Measurements from ENCODE around the gene PLCB4. TPM values are rescaled to one million over a fixed set of nuclear protein-coding genes. Genes with fewer than 3 reads are reported as not detected.

PLCB4 gene
- total RNA-seq, 1 donor from 2014 or later = 30.5 TPM

GRCh38 chr20:9286501-9287461, 217.9 kb downstream of the PLCB4 start:
- no peak for DNase-seq
- H3K36me3 ChIP-seq = no peaks in the 10 kb centered on the region
- no peak overlapping the region for H3K4me3 ChIP-seq
- no peak overlapping the region for H3K27ac ChIP-seq (replicated peaks)
- H3K9me3 ChIP-seq (replicated peaks) = no peaks in the 10 kb centered on the region
- no peaks in the 10 kb centered on the region for H3K27me3 ChIP-seq (ENCODE audit: low read depth)
- no peak for TF ChIP-seq CTCF (IDR thresholded peaks at IDR 0.05; ENCODE audit: borderline replicate concordance)
- intact Hi-C loops (cut with micrococcal nuclease) = no loop called here
- peaks cover 45% of the 10 kb centered on the region for H3K4me1 ChIP-seq

GRCh38 chr20:9287826-9288225, 218.9 kb downstream of the PLCB4 start:
- intact Hi-C loops (cut with micrococcal nuclease) = no loop called here
- Histone ChIP-seq H3K36me3 (no peaks in the 10 kb centered on the region), H3K27ac (replicated peaks) (no peak overlapping the region), H3K9me3 (replicated peaks) (no peaks in the 10 kb centered on the region), H3K27me3 (ENCODE audit: low read depth) (no peaks in the 10 kb centered on the region), H3K4me3 (no peak overlapping the region), H3K4me1 (peaks cover 42% of the 10 kb centered on the region)
- no peak for DNase-seq
- no peak for TF ChIP-seq CTCF (IDR thresholded peaks at IDR 0.05; ENCODE audit: borderline replicate concordance)

- DNase-seq = no peak
- H3K4me3 ChIP-seq = no peak overlapping the region
- peaks cover 34% of the 10 kb centered on the region for H3K4me1 ChIP-seq
- TF ChIP-seq CTCF (IDR thresholded peaks at IDR 0.05; ENCODE audit: borderline replicate concordance) = no peak
- H3K27ac ChIP-seq (replicated peaks) = no peak overlapping the region
- no peaks in the 10 kb centered on the region for H3K9me3 ChIP-seq (replicated peaks)
- intact Hi-C loops (cut with micrococcal nuclease) = no loop called here
- H3K27me3 ChIP-seq (ENCODE audit: low read depth) = no peaks in the 10 kb centered on the region
- H3K36me3 ChIP-seq = no peaks in the 10 kb centered on the region
These were observed 221.4 kb downstream of the PLCB4 start for GRCh38 chr20:9290331-9290730.

- H3K9me3 ChIP-seq (replicated peaks) = no peaks in the 10 kb centered on the region
- no peak overlapping the region for H3K27ac ChIP-seq (replicated peaks)
- DNase-seq = no peak
- TF ChIP-seq CTCF (IDR thresholded peaks at IDR 0.05; ENCODE audit: borderline replicate concordance) = no peak
- H3K27me3 ChIP-seq (ENCODE audit: low read depth) = no peaks in the 10 kb centered on the region
- H3K36me3 ChIP-seq = no peaks in the 10 kb centered on the region
- peaks cover 21% of the 10 kb centered on the region for H3K4me1 ChIP-seq
- H3K4me3 ChIP-seq = no peak overlapping the region
- intact Hi-C loops (cut with micrococcal nuclease) = no loop called here
These were observed 224.3 kb downstream of the PLCB4 start for GRCh38 chr20:9293145-9293544.

- H3K9me3 ChIP-seq (replicated peaks) = no peaks in the 10 kb centered on the region
- no peaks in the 10 kb centered on the region for H3K36me3 ChIP-seq
- peaks cover 21% of the 10 kb centered on the region for H3K4me1 ChIP-seq
- no peak overlapping the region for H3K4me3 ChIP-seq
- intact Hi-C loops (cut with micrococcal nuclease) = no loop called here
- TF ChIP-seq CTCF (IDR thresholded peaks at IDR 0.05; ENCODE audit: borderline replicate concordance) = no peak
- H3K27me3 ChIP-seq (ENCODE audit: low read depth) = no peaks in the 10 kb centered on the region
- no peak for DNase-seq
- H3K27ac ChIP-seq (replicated peaks) = no peak overlapping the region
These were observed 225.2 kb downstream of the PLCB4 start for GRCh38 chr20:9294041-9294440.

All from left ventricle myocardium inferior (tissue), 1 donor.